Bronchial epithelial cell (primary cell): ENCODE data around the gene HDHD5. TPM values are rescaled to one million over a fixed set of nuclear protein-coding genes. Genes with fewer than 3 reads are reported as not detected.

Experiments
- DNase-seq: peaks from one replicate; pipeline ENCODE4 v3.0.0-alpha.2; 2010; ENCODE audit warnings: low read depth
- FAIRE-seq: peaks from 2 replicates; lab custom pipeline; 2011; peaks lifted over from hg19 to GRCh38; lab: Jason Lieb, UNC
- H3K27me3 ChIP-seq: 2 replicates; pipeline ENCODE4 v1.5.1; 2011; ENCODE audit warnings: low read length; ENCODE audit not compliant: control insufficient read depth, insufficient read depth
- H3K36me3 ChIP-seq: 2 replicates; pipeline ENCODE4 v1.5.1; 2011; ENCODE audit warnings: low read length; ENCODE audit not compliant: control insufficient read depth, insufficient read depth
- H3K4me3 ChIP-seq: 2 replicates; pipeline ENCODE4 v1.5.1; 2011; ENCODE audit warnings: mild to moderate bottlenecking, low read depth, low read length, control low read depth
- total RNA-seq: library from RNA; depleted of rRNA; stranded (reverse); fragments of >200 nt; gene quantifications from 2 replicates; pipeline ENCODE4 v1.2.1, GENCODE V29; 2014
- TF ChIP-seq, protein P1 (sequence below): IDR thresholded peaks from 2 replicates; pipeline ENCODE4 v1.5.1; 2011; ENCODE audit warnings: mild to moderate bottlenecking, moderate library complexity, low read length, control low read depth, inconsistent platforms; ENCODE audit not compliant: insufficient read depth, severe bottlenecking

Gene HDHD5
- total RNA-seq, 1 donor from 2014 or later, result 50.5 TPM

DNA sequence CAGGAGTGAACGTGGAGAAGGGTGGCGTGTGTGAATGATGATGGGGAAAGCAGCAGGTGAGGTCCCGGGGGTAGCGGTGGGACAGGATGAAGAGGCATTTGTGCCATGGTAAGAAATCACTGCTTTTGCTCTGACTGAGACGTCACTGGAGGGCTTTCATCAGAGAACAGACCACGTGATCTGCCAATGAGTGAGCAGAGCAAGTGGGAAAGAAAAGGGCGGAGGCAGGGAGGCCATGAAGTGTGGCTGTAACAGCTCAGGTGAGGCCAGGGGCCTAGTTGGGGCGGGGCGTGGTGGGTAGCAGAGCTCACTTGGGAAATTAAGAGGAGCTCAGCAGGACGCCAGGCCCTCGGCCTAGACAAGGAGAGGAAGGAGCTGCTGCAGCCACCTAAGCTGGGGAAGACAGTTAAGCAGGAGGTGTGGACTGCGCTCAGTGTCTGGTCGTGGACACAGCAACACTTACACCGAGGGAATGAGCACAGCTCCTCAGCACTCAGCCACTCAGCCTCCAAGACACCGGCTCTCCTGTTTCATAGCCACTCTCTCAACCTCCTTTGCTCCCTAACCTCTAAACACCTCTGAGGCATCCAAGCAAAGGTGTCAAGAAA lies 23.8 kb downstream of the HDHD5 start:
- DNase-seq, result no peak
- no peaks in the 10 kb centered on the region for H3K27me3 ChIP-seq
- no peak overlapping the region for H3K4me3 ChIP-seq
- TF ChIP-seq, protein P1, sequence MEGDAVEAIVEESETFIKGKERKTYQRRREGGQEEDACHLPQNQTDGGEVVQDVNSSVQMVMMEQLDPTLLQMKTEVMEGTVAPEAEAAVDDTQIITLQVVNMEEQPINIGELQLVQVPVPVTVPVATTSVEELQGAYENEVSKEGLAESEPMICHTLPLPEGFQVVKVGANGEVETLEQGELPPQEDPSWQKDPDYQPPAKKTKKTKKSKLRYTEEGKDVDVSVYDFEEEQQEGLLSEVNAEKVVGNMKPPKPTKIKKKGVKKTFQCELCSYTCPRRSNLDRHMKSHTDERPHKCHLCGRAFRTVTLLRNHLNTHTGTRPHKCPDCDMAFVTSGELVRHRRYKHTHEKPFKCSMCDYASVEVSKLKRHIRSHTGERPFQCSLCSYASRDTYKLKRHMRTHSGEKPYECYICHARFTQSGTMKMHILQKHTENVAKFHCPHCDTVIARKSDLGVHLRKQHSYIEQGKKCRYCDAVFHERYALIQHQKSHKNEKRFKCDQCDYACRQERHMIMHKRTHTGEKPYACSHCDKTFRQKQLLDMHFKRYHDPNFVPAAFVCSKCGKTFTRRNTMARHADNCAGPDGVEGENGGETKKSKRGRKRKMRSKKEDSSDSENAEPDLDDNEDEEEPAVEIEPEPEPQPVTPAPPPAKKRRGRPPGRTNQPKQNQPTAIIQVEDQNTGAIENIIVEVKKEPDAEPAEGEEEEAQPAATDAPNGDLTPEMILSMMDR, result no peak
- FAIRE-seq, result peak; percentile 62
- peaks cover 12% of the 10 kb centered on the region for H3K36me3 ChIP-seq

DNA sequence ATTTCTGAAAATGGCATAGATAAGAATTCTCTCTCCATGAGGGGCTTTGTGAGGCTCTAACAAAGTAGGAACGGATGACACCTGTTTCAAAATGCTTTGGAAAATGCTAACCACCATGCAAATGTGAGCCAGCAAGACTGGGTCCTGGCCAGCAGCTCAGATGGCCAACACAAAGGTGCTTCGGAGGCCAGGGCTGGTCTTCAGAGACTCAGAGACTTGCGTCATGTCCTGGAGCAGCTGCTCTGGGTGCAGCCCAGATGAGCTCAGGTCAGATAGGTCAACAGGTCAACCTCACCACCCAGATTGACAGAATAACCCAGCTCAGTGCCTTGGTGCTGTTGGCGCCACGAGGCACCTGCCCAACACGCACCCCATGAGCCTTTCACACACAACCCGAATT lies 25.9 kb downstream of the HDHD5 start:
- no peaks in the 10 kb centered on the region for H3K27me3 ChIP-seq
- TF ChIP-seq, protein P1, result no peak
- H3K4me3 ChIP-seq, result no peak overlapping the region
- H3K36me3 ChIP-seq, result peaks cover 5% of the 10 kb centered on the region
- DNase-seq (no peak), FAIRE-seq (no peak)

DNA sequence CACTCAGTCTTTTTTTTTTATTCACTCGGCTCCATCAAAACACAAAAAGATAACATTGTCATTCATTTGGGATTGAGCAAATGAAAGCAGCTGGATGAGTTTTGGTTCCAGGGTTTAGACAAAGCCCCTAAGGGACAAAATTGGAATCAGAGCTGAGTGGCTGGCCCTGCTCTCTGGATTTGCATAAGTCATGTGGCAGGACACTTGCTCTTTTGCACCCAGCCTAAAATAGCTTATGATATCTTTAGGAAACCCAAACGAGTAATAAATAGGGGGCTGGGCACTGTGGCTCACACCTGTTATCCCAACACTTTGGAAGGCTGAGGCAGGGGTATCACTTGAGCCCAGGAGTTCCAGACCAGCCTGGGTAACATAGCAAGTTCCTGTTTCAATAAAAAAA lies 27.0 kb downstream of the HDHD5 start:
- TF ChIP-seq, protein P1, result no peak
- DNase-seq (no peak), FAIRE-seq (no peak)
- no peaks in the 10 kb centered on the region for H3K36me3 ChIP-seq
- no peaks in the 10 kb centered on the region for H3K27me3 ChIP-seq
- H3K4me3 ChIP-seq, result no peak overlapping the region

DNA sequence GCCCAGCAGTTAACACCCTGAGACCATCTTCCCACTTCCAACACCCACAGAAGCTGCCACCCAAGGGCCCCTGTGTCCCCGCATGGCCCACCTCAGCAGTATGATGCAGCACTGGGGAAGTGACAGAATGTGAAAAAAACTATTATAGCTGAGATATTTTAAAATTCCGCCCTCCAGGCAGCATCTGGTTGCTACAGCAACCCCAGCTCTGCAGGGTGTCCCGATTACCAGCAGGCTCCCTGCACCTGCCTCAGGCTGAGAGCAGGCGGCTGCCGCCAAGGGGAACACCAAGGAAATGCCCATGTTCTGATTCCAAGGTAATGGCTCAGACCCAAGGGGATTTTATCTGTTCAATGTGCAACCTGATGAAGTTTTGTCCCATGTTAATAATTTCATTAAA lies 27.4 kb downstream of the HDHD5 start:
- H3K27me3 ChIP-seq, result no peaks in the 10 kb centered on the region
- DNase-seq, result no peak
- no peak for FAIRE-seq
- H3K36me3 ChIP-seq, result no peaks in the 10 kb centered on the region
- H3K4me3 ChIP-seq, result no peak overlapping the region
- TF ChIP-seq, protein P1, result no peak

DNA sequence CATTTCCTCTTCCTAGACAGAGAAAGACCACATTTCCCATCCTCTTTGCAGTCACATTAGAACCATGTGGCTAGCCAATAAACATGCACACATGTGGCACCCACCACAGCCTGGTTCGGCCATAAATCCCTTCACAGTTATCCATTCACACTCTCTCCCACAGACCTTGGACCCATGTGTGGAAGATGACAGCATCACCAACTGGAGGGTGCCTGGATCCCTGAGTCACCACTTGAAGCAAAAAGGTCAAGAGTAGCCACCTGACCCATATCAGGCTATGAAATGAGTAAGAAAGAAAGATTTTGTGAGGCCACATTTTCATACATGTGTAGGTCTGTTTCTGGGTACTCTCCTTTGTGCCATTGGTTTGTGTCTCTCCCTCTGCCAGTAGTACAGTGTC lies 28.9 kb downstream of the HDHD5 start:
- Histone ChIP-seq H3K4me3 (no peak overlapping the region), H3K36me3 (no peaks in the 10 kb centered on the region), H3K27me3 (no peaks in the 10 kb centered on the region)
- FAIRE-seq, result no peak
- no peak for DNase-seq
- TF ChIP-seq, protein P1, result no peak
